HG03521 (cell line): Measurements from ENCODE around the gene FRS3.
"Not testable (repeated sequence)": the region's sequence is repeated elsewhere in the genome, so short reads cannot be mapped to it uniquely, and the experiment has no call there.

Experiments used
- ATAC-seq: cut with Tn5 transposase; IDR thresholded peaks from one replicate; pipeline ENCODE4 v1.9.1; 2021; ENCODE audit warnings: mild to moderate bottlenecking, moderate library complexity; ENCODE audit not compliant: unreplicated experiment

FRS3 gene

GRCh38 chr6:41770381-41771057 is 9.2 kb downstream of the FRS3 start:
- no peak for ATAC-seq

DNA sequence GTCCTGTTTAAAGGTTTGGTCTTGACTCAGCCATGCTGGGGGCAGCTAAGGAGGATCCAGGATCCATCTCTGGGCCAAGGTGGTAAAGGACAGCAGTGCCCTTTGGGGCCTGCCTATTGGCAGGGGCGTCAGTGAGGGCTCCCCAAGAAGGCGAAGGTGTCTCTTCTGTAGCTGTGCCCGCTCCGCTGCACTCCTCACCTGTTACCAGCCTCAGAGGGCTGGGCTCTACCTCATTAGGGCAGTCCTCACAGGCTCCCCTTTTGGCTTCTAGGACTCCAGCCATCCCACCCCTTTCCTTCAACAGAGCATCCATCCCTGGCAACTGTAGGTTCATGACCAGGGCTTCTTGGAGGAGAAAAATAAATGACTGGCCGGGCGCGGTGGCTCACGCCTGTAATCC is 10.3 kb downstream of the FRS3 start:
- no peak for ATAC-seq

GRCh38 chr6:41768545-41769308 is 11.0 kb downstream of the FRS3 start:
- ATAC-seq = no peak

GRCh38 chr6:41767112-41767833 is 12.4 kb downstream of the FRS3 start:
- no peak for ATAC-seq

- not testable (repeated sequence) for ATAC-seq
Measured at GRCh38 chr6:41766043-41766664, 13.5 kb downstream of the FRS3 start.

GRCh38 chr6:41763470-41763869 is 16.2 kb downstream of the FRS3 start:
- ATAC-seq = no peak

DNA sequence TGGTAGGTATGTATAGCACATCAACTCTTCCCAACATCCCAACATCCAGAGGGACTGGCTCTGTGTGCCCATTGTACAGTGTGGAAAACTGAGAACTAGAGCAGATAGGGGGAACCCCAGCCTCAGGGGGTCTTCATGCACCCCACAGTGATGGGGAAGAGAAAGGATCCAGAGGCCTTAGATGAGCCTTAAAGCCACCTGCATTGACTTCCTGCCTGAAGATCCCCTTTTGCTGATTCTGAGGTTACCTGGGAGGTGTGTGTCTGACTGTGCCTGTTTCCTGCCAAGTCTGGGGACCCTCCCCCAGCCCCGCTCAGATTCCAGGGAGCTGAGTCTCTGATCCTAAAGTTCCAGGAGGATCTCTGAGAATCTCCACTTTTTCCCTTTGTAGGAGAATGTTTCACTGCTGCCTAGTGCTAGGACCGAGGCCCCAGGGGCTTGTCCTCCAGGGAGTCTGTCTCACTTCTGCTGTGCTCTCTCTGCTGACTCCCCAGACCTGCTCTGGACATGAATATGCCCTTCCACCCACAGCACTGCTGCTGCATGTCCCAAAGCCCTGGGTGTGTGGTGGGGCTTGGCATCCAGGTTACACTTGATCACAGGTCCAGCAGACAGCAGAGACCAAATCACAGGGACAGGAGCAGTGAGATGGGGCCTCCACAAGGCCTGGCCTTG is 19.7 kb downstream of the FRS3 start:
- no peak for ATAC-seq

- ATAC-seq = no peak
Measured at GRCh38 chr6:41759106-41759904, 20.4 kb downstream of the FRS3 start.

GRCh38 chr6:41758641-41759035 is 21.1 kb downstream of the FRS3 start:
- ATAC-seq = no peak

- ATAC-seq = no peak
Measured at GRCh38 chr6:41757931-41758640, 21.6 kb downstream of the FRS3 start.

DNA sequence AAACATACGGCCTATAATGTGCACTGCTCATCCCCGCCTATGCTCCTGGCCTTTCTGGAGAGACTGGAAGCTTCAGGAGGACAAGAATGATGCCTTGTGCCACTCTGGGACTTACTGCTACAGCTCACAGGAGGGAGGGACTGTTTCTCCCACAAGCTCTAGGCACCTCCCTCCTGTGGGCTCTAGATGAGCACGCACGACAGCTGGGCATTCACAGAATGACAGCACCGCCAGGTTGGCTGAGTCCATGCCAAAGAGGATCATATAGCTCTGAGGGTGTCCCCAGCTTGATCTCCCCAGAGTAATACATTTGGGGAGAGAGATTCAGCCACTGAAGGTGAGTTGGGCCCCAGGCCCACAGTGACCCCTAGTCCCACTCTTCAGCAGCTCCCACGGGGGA is 22.4 kb downstream of the FRS3 start:
- ATAC-seq = no peak

- ATAC-seq = no peak
Measured at GRCh38 chr6:41756354-41756753, 23.3 kb downstream of the FRS3 start.

DNA sequence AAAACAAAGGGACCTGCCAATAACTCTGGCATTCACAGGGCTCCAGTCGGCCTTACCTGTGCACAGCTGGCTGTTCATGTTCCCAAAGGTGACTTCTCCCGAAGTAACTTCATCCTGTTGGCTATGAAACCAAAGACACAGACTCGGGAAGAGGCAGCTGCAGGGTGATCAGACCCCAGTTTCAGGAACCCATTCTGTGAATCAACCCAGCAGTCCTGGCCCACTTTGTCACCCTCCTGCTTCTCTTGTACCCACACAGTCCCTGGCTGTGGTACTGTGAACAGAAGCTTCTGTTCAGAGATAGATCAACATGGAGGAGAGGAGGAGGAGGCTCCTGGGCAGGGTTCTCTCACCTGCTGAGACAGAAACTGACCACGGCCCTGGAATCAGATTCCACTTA is 23.8 kb downstream of the FRS3 start:
- ATAC-seq = no peak

- ATAC-seq = no peak
Measured at GRCh38 chr6:41750374-41750773, 29.3 kb downstream of the FRS3 start.

GRCh38 chr6:41748542-41748941 is 31.2 kb downstream of the FRS3 start:
- ATAC-seq = no peak

DNA sequence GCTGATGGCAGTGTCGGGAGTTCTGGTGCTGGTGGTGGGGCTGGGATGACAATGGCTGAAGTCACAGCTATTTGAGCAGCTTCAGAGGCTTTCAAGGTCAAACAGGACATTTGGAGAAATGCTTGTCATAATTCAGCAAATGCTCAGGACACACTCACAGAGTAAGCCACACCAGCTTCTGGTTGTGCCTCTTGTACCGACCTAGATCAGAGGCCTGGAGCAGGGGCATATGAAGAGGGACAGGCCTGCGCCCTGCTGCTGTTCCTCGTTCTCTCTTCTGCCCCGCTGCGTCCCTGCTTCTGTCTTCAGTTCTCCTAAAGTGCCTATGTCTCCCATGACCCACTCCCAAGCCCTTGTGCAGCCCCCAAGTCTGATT is 31.6 kb downstream of the FRS3 start:
- no peak for ATAC-seq

DNA sequence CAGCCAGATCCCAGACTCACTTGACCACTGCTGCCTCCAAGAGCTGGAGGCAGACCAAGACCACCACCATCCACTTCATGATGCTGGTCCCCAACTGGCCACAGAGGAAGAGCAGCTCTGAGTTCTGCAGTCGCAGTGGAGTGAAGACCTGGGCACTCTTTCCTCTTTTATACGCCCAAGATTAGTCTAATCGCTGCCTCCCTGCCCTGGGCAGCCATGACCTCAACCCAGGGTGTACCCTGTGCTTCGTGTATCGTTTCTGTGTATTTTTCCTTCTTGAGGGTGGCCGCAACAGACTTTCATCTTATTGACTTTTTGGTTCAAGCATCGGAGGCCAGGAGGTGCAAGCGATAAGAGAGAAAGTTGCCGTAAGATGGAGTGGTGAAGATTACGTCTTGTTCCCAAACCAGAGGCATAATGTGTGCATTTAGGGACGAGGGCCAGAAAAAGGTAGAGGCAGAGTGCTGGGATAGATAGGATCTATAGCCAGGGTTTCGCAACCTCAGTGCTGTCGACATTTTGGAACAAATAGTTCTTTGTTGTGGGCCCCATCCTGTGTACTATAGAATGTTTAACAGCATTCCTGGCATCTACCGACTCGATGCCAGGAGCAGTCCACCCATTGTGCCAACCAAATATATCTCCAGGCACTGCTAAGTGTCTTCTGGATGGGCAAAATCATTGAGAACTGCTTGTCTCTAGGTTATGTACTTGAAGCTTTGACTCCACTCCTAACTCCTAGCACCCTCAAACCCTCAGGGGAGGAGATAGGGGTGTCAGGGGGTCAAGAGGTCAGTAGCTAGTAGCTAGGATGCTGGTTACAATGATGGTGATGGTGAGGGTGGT is 32.2 kb downstream of the FRS3 start, which contains the start of gene PGC:
Gene PGC, minus strand, starts transcription at position 142 of the 846 bp plus-strand sequence. Its CDS starts 63 bp downstream, at position 79.
- ATAC-seq = no peak

DNA sequence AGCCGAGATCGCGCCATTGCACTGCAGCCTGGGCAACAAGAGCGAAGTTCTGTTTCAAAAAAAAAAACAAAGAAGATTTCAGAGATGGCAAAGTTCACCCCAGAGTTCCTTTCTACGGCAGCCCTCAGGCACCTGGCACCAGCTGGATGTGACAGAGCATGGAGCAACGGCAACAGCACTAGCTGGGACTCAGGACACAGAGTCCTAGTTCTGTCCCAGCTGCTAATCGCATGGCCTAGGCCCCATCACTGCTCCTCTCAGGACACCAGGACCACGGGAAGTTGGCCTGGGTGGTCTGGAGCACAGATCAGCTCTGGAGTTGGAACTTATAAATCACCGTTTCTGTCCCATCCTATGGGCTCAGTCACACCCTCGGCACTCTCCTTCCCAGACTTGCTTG is 33.6 kb downstream of the FRS3 start:
- no peak for ATAC-seq
